Naive B cell (primary cell): Measurements from ENCODE around the gene KLK8. TPM values are rescaled to one million over a fixed set of nuclear protein-coding genes. Genes with fewer than 3 reads are reported as not detected.

Source experiments
- ATAC-seq, 2 donors: fragments of 150-1000 bp; cut with Tn5 transposase; 2 replicates each; pipeline ENCODE4 v1.10.0; 2021; ENCODE audit warnings: low read depth in 2 of 2, mild to moderate bottlenecking in 2 of 2, moderate library complexity in 2 of 2
- DNase-seq: peaks from one replicate; pipeline ENCODE4 v3.0.0; 2022
- H3K27ac Mint-ChIP-seq, 6 donors: one replicate each; pipeline ENCODE4 v1.8.0; 2020 to 2022; ENCODE audit warnings: mild to moderate bottlenecking in 6 of 6, mixed read lengths in 6 of 6, moderate library complexity in 5 of 6, inconsistent platforms in 2 of 6
- H3K27me3 Mint-ChIP-seq, 3 donors: one replicate each; pipeline ENCODE4 v1.8.0; 2021 to 2022; ENCODE audit warnings: mixed read lengths in 3 of 3, mild to moderate bottlenecking in 1 of 3
- H3K36me3 Mint-ChIP-seq, 2 donors: one replicate each; pipeline ENCODE4 v1.8.0; 2020 to 2022; ENCODE audit warnings: mixed read lengths in 2 of 2, inconsistent platforms in 1 of 2, mild to moderate bottlenecking in 1 of 2
- H3K4me1 Mint-ChIP-seq, 3 donors: one replicate each; pipeline ENCODE4 v1.8.0; 2020 to 2022; ENCODE audit warnings: mixed read lengths in 3 of 3, inconsistent platforms in 1 of 3, mild to moderate bottlenecking in 1 of 3, moderate library complexity in 1 of 3
- H3K4me3 Mint-ChIP-seq, 8 donors: one replicate each; pipeline ENCODE4 v1.8.0; 2020 to 2022; ENCODE audit warnings: mild to moderate bottlenecking in 8 of 8, mixed read lengths in 8 of 8, moderate library complexity in 8 of 8, inconsistent platforms in 2 of 8
- H3K9me3 Mint-ChIP-seq, 7 donors: one replicate each; pipeline ENCODE4 v1.8.0; 2020 to 2022; ENCODE audit warnings: mixed read lengths in 7 of 7, mild to moderate bottlenecking in 5 of 7, inconsistent platforms in 2 of 7, moderate library complexity in 1 of 7
- polyA plus RNA-seq, 6 donors: library from polyadenylated mRNA; unstranded; fragments of 300-500 nt; fragmentation: Illumina TruSeq; gene quantifications; one replicate each; pipeline ENCODE4 v1.2.3, GENCODE V29; 2021; ENCODE audit warnings: low read depth in 6 of 6

The KLK8 gene, protein sequence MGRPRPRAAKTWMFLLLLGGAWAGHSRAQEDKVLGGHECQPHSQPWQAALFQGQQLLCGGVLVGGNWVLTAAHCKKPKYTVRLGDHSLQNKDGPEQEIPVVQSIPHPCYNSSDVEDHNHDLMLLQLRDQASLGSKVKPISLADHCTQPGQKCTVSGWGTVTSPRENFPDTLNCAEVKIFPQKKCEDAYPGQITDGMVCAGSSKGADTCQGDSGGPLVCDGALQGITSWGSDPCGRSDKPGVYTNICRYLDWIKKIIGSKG
- not detected for polyA plus RNA-seq

DNA sequence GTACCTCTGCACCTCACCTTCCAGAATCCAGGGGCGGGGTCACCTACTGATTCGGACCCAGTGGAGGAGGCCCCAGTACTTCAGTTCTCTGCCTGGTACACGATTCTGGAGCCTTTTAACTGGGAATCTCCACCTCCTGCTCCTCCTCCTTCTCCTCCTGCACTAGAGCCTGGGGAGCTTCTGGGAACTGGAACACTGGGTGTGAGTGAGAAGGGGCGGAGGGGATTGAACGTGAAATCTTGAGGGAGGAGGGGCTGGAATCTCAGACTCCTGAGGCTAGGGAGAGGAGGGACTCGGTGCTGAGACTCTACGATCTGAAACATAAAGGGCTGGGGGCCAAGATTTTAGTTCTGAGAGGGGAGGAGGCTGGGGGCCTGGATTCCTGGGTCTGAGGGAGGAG, at the start of gene KLK8:
Gene KLK8 (minus strand): TSS at position 90 of the 400 bp plus-strand sequence. CDS start 437 bp downstream, outside the sequence.
- ATAC-seq = no peak
- H3K9me3 Mint-ChIP-seq = peaks cover 0 to 8% (median 2%) of the 10 kb centered on the region in 7 donors
- H3K4me3 Mint-ChIP-seq = peak within 1 kb of the TSS in 1 of 8 donors; percentile 14
- H3K27me3 Mint-ChIP-seq = peaks cover 20 to 77% (median 57%) of the 10 kb centered on the region in 3 donors
- no peak within 1 kb of the TSS for H3K27ac Mint-ChIP-seq
- H3K36me3 Mint-ChIP-seq = no peaks in the 10 kb centered on the region
- H3K4me1 Mint-ChIP-seq = peaks cover 0 to 3% (median 0%) of the 10 kb centered on the region in 3 donors
- DNase-seq = no peak

DNA sequence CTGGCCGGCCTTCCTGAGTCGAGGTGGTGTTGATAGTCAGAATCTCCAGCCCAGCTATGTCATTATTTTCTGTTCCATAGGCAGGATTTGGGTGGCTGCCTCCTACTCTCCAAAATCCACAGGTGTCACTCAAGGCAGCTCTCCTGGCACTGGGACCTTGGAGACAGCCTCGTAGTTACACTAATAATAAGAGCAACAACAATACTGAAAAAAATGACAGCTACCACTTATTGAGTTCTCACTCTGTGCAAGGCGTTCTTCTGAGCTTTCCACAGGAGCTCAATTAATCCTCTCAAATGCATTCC, 45.6 kb upstream of the KLK8 start:
- H3K4me3 Mint-ChIP-seq = no peak overlapping the region
- H3K27ac Mint-ChIP-seq = no peak overlapping the region
- no peak for ATAC-seq

DNA sequence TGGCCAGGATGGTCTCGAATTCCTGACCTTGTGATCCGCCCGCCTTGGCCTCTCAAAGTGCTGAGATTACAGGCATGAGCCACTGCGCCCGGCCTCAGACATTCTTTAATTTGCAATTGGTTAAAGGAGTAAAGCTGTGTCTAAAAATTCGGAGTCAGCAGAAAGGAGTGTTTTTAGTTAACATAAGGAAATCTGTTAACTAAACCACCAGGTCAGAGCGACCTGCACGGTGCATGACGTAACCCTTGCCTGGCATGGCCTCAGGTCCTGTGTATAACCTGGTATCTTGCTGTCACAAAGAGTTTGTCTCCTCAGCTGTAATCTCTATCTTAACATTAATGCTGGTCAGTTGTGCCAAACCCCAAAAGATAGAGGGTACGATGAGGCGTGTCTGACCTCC, 42.9 kb upstream of the KLK8 start:
- H3K27ac Mint-ChIP-seq = no peak overlapping the region
- H3K4me3 Mint-ChIP-seq = no peak overlapping the region
- H3K9me3 Mint-ChIP-seq = peaks cover 0 to 12% (median 5%) of the 10 kb centered on the region in 7 donors
- no peak for ATAC-seq
- no peaks in the 10 kb centered on the region for H3K36me3 Mint-ChIP-seq
- H3K4me1 Mint-ChIP-seq = no peaks in the 10 kb centered on the region
- no peak for DNase-seq
- peaks cover 11 to 33% (median 24%) of the 10 kb centered on the region in 3 donors for H3K27me3 Mint-ChIP-seq

More for the DNA sequence above, 45.6 kb upstream of the KLK8 start:
- H3K4me1 Mint-ChIP-seq = no peaks in the 10 kb centered on the region
- no peak for DNase-seq
- H3K36me3 Mint-ChIP-seq = no peaks in the 10 kb centered on the region
- peaks cover 0 to 24% (median 15%) of the 10 kb centered on the region in 7 donors for H3K9me3 Mint-ChIP-seq
- H3K27me3 Mint-ChIP-seq = peaks cover 15 to 33% (median 26%) of the 10 kb centered on the region in 3 donors

DNA sequence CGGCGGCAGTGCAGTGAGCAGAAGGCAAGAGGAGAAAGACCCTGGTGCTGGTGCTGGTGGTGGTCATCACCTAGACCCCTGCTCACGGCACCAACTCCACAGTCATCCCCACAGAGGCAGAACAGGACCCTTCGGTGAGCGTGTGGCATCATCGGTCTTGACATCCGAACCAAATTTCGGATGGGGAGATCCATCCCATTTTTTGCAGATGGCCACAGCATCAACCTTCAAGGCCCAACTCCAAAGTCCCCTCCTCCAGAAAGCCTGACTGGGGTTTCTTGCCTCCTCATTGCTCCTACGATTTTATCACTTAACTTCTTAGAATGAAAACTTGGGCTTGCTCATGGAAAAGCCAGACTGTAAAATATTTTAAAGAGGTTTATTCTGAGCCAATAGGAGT, 42.1 kb upstream of the KLK8 start:
- ATAC-seq (no peak), DNase-seq (no peak)
- H3K36me3 Mint-ChIP-seq = no peaks in the 10 kb centered on the region
- H3K27ac Mint-ChIP-seq = no peak overlapping the region
- H3K4me3 Mint-ChIP-seq = no peak overlapping the region
- H3K4me1 Mint-ChIP-seq = no peaks in the 10 kb centered on the region
- H3K9me3 Mint-ChIP-seq = peaks cover 0 to 8% (median 2%) of the 10 kb centered on the region in 7 donors
- peaks cover 6 to 26% (median 16%) of the 10 kb centered on the region in 3 donors for H3K27me3 Mint-ChIP-seq

DNA sequence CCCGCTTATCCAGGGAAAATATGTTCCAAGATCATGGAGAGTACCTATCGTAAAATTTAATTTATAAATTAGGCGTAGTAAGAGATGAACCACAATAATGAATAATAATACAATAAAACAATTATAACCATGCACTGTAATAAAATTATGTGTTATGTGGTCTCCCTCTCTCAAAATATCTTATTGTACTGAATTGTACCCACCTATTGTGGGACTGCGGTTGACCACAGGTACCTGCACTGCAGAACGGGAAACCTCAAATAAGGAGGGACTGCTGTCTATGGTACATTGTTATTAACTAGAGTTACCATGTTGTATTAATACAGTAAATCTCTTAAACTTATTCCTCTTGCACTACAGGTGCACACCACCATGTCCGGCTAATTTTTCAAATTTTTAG, 38.7 kb upstream of the KLK8 start:
- no peak for ATAC-seq
- H3K4me1 Mint-ChIP-seq = no peaks in the 10 kb centered on the region
- H3K9me3 Mint-ChIP-seq = peaks cover 0 to 8% (median 2%) of the 10 kb centered on the region in 7 donors
- no peaks in the 10 kb centered on the region for H3K36me3 Mint-ChIP-seq
- H3K27me3 Mint-ChIP-seq = peaks cover 5 to 11% (median 11%) of the 10 kb centered on the region in 3 donors
- H3K4me3 Mint-ChIP-seq = no peak overlapping the region
- DNase-seq = no peak
- H3K27ac Mint-ChIP-seq = no peak overlapping the region

DNA sequence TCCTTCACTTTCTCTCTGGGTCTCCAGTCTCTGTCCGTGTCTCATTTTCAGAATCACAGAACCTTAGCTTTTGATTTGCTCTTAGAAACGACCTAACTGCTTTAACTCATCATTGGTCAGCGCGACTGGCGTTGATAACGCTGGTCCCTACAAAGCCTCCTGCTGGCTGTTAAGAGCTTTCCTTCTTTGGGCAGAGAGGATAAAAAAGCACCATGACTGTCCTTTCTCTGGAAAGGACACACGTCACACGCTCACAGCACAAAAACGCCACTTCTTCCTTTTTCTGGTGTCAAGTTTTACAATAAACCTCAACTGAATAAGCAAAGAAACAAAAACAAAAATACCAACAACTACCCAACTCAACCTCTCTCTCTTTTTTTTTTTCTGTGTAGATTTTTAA, 35.1 kb upstream of the KLK8 start:
- H3K4me1 Mint-ChIP-seq = no peaks in the 10 kb centered on the region
- H3K36me3 Mint-ChIP-seq = peaks cover 0 to 3% of the 10 kb centered on the region in 2 donors
- H3K9me3 Mint-ChIP-seq = peaks cover 0 to 2% (median 0%) of the 10 kb centered on the region in 7 donors
- no peak for ATAC-seq
- H3K27ac Mint-ChIP-seq = peak overlapping the region in 1 of 6 donors; percentile 56
- H3K4me3 Mint-ChIP-seq = no peak overlapping the region
- peaks cover 9 to 34% (median 30%) of the 10 kb centered on the region in 3 donors for H3K27me3 Mint-ChIP-seq
- no peak for DNase-seq

DNA sequence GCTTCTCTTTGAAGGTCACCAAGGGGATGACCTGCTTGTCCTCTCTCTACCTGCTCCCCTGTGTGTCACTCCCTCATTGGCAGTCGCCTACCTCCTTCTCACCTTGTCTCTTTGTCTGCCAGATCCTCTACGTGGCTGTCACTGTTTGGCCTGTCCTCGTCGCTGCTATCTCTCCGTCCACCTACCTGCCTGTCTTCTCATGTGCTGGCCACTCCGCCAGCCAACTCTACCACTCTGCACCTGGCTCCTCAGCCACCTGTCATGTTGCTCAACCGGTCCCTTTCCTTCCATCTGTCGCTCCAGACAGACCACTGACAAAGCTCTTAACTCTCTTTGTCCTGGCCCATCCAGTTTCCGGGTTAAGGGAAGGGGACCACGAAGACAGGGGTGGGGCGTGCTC, 33.3 kb upstream of the KLK8 start, which contains the start of gene KLK12:
Gene KLK12 (minus strand): TSS at position 299 of the 400 bp plus-strand sequence. CDS start 381 bp downstream, outside the sequence.
- H3K36me3 Mint-ChIP-seq = peaks cover 0 to 14% of the 10 kb centered on the region in 2 donors
- H3K9me3 Mint-ChIP-seq = peaks cover 0 to 10% (median 1%) of the 10 kb centered on the region in 7 donors
- peaks cover 15 to 46% (median 43%) of the 10 kb centered on the region in 3 donors for H3K27me3 Mint-ChIP-seq
- no peaks in the 10 kb centered on the region for H3K4me1 Mint-ChIP-seq
- ATAC-seq (no peak), DNase-seq (no peak)
- no peak within 1 kb of the TSS for H3K4me3 Mint-ChIP-seq
- H3K27ac Mint-ChIP-seq = no peak within 1 kb of the TSS

DNA sequence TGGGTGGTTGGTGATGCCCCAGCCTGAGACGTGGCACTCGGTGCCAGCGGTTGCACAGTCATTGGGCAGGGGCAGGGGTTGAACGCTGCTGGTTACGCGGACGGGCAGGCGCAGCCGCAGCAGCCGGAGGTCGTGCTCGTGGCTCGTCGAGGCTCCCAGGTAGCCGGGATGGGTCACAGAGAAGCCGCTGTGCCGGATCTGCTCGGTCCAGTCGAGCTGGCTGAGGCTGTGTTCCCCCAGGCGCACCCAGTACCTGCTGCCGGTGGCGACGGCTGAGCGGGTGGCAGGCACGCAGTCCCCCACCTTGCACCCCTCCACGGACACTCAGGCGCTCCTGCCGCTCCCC, 30.4 kb upstream of the KLK8 start:
- H3K4me3 Mint-ChIP-seq = no peak overlapping the region
- peaks cover 0 to 10% (median 4%) of the 10 kb centered on the region in 7 donors for H3K9me3 Mint-ChIP-seq
- no peak for DNase-seq
- H3K4me1 Mint-ChIP-seq = no peaks in the 10 kb centered on the region
- H3K27ac Mint-ChIP-seq = peak overlapping the region in 1 of 6 donors; percentile 90
- no peak for ATAC-seq
- peaks cover 0 to 16% of the 10 kb centered on the region in 2 donors for H3K36me3 Mint-ChIP-seq
- H3K27me3 Mint-ChIP-seq = peaks cover 30 to 57% (median 55%) of the 10 kb centered on the region in 3 donors

DNA sequence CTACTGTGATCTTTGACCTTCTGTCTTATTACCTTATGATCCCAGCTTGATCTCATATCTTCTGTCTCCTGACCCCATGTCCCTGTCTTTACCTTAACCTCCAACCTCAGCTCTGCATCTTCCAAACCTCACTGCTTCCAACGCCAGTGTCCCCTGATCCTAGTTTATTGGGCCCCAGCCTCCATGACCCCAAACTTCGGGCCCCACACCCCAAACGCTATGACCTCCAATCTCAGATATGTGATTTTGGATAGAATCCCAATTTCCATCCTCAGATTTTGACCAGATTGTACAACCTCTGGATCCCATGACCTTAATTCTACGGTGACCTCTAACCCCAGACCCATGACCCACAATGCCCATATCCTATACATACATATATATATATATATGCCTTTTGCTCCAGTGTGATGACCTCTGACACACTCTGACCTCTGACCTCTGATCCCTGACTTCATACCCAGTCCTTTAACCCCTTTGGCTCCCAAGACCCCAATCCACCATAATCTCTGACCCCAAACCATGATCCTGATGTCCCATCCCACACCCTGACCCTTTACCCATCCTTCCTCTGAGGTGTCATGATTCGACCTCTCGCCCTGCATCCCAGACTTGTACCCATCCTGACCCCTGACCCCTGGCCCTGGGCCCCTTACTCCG, 29.9 kb upstream of the KLK8 start:
- H3K4me3 Mint-ChIP-seq = no peak overlapping the region
- ATAC-seq = no peak
- DNase-seq = no peak
- peaks cover 30 to 62% (median 60%) of the 10 kb centered on the region in 3 donors for H3K27me3 Mint-ChIP-seq
- H3K9me3 Mint-ChIP-seq = peaks cover 0 to 10% (median 4%) of the 10 kb centered on the region in 7 donors
- peaks cover 0 to 21% of the 10 kb centered on the region in 2 donors for H3K36me3 Mint-ChIP-seq
- H3K4me1 Mint-ChIP-seq = peaks cover 0 to 4% (median 0%) of the 10 kb centered on the region in 3 donors
- H3K27ac Mint-ChIP-seq = peak overlapping the region in 1 of 6 donors; percentile 90

DNA sequence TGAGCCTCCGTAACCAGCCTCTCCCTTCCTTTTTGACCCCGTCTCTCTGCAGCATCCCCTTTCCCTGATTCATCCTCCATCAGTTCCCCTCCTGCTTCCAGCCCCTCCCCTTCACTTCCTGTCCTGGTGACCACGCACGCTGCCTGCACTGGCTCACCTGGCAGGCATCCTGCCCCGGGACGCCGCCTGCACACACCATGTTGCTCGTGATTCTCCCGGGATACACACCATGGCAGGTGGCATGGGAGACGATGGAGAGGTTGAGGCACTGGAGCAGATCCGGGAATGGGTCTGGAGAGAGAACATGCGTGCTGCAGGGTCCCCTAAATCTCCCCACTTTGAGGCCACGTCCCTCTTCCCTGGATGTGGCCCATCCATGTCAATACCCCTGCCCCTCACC, 29.2 kb upstream of the KLK8 start:
- ATAC-seq = no peak
- Mint-ChIP-seq H3K4me3 (no peak overlapping the region), H3K27ac (no peak overlapping the region), H3K4me1 (peaks cover 0 to 4% (median 0%) of the 10 kb centered on the region in 3 donors), H3K27me3 (peaks cover 33 to 66% (median 58%) of the 10 kb centered on the region in 3 donors), H3K36me3 (peaks cover 0 to 22% of the 10 kb centered on the region in 2 donors), H3K9me3 (peaks cover 0 to 10% (median 4%) of the 10 kb centered on the region in 7 donors)
- DNase-seq = no peak

DNA sequence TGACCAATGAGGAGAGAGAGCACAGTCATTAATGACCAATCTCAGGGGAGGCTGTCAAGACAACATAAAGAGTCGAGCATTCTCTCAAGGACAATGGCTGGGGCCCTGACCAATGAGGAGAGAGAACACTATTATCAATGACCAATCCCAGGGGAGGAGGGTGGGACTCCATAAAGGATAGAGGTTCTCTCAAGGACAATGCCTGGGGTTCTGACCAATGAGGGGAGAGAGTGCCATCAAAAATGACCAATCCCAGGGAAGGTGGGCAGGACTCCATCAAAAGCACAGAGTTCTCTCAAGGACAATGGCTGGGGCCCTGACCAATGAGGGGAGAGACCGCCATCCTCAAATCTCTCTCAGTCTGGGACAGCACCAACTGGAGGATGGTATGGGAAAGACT, 28.3 kb upstream of the KLK8 start:
- DNase-seq (no peak), ATAC-seq (no peak)
- H3K27me3 Mint-ChIP-seq = peaks cover 40 to 66% (median 58%) of the 10 kb centered on the region in 3 donors
- H3K36me3 Mint-ChIP-seq = peaks cover 0 to 22% of the 10 kb centered on the region in 2 donors
- peaks cover 0 to 4% (median 0%) of the 10 kb centered on the region in 3 donors for H3K4me1 Mint-ChIP-seq
- peaks cover 0 to 10% (median 4%) of the 10 kb centered on the region in 7 donors for H3K9me3 Mint-ChIP-seq
- no peak overlapping the region for H3K4me3 Mint-ChIP-seq
- no peak overlapping the region for H3K27ac Mint-ChIP-seq

DNA sequence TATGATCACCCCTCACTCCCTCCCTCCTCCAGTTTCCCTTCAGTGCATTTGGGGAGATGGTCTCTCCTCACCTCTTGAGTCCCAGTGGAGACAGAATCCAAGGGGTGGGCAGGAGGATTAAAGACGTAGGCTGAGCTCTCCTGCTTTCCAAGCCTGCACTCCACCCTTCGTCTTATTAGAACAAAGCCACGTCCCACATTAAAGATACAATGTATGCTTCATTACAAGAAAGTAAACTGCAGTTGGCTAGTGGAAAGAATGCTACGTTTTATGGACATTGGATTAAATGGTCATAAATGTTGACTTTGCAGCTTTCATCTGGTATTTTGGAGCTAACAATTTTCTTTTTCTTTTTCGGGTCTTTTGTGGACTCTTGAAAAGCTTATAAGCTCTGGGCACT, 26.5 kb upstream of the KLK8 start:
- Mint-ChIP-seq H3K36me3 (peaks cover 0 to 22% of the 10 kb centered on the region in 2 donors), H3K9me3 (peaks cover 0 to 10% (median 4%) of the 10 kb centered on the region in 7 donors), H3K27me3 (peaks cover 38 to 69% (median 58%) of the 10 kb centered on the region in 3 donors), H3K4me3 (no peak overlapping the region), H3K4me1 (peaks cover 0 to 4% (median 0%) of the 10 kb centered on the region in 3 donors), H3K27ac (no peak overlapping the region)
- ATAC-seq (no peak), DNase-seq (no peak)

DNA sequence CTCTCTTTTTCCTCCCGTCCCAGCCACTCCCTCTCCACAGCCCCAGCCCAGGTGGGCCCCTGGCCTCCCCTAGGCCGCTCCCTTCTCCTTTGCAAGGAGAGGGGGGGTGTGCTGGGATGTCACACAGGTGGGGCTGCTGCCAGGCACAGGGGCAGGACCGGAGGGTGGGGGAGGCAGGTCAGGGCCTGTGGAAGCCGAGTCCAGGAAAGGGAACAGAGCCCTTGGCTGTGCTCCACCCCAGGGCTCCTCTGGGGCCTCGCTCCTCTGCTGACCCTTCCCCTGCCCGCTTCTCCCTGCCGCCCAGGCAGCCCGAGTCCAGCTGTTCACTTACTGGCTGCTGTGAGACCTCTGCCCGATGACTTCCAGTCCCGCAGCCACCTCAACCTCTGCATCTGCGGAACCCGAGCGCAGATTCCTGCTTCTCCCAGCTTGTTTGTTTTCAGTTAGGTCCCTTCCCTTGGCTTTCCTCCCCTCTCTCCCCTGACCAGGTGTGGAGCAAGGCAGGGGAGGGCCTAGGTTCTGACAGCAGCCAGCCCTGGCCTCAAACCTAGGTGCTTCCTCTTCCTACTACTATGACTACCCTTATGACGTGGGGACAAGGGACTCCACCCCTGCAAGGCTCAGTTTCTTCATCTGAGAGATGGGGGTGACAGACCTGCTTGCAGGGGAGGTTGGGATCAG, 25.9 kb upstream of the KLK8 start:
- peaks cover 0 to 4% (median 0%) of the 10 kb centered on the region in 3 donors for H3K4me1 Mint-ChIP-seq
- peaks cover 38 to 74% (median 64%) of the 10 kb centered on the region in 3 donors for H3K27me3 Mint-ChIP-seq
- no peak overlapping the region for H3K4me3 Mint-ChIP-seq
- no peak for ATAC-seq
- H3K36me3 Mint-ChIP-seq = peaks cover 0 to 22% of the 10 kb centered on the region in 2 donors
- H3K9me3 Mint-ChIP-seq = peaks cover 0 to 10% (median 4%) of the 10 kb centered on the region in 7 donors
- H3K27ac Mint-ChIP-seq = peak overlapping the region in 1 of 6 donors; percentile 79
- DNase-seq = no peak
